ENCODE results near the gene MCAM.

DNA sequence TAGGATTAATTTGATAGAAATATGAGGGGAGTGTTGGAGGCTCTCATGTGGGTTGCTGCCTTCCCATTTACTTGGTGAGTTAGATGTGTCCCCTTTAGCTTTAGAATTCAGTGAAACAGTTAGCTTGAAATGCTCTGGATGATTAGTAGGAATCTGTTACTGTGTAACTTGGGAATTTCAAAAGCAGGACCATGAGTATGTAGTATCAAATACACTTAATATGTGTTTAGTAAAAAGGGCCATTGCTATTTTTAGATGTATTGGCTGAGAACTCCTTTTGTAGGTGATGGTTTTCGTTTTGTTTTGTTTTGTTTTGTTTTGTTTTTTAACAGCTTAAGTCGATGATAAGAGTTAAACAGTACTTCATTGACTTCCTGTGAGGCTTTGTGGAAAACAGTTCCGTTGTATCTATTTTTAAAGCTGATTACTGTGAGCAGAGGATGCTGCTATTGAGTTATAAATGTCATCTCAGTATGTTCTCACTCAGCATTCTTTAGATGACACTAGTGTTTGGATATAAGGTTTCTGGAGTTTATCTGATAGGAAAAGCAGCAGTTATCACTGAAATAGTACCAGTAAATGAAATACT lies 53.5 kb downstream of the MCAM start:
- TF ChIP-seq CTCF (IDR thresholded peaks at IDR 0.05; ENCODE audit: borderline replicate concordance, extremely low read depth, low read length, poor library complexity, severe bottlenecking) (no peak), EZH2 (IDR thresholded peaks at IDR 0.05; ENCODE audit: borderline replicate concordance, low read depth, low read length, severe bottlenecking) (no peak)
